ENCODE results near the gene KCTD16.

KCTD16 gene

GRCh38 chr5:144352330-144352729 lies 181.7 kb downstream of the KCTD16 start:
- no peak for DNase-seq

- DNase-seq: no peak
Measured at GRCh38 chr5:144352732-144353317, 182.2 kb downstream of the KCTD16 start.

GRCh38 chr5:144356489-144356888 lies 185.8 kb downstream of the KCTD16 start:
- DNase-seq: no peak

GRCh38 chr5:144361406-144361805 lies 190.7 kb downstream of the KCTD16 start:
- DNase-seq: no peak

GRCh38 chr5:144365885-144366284 lies 195.2 kb downstream of the KCTD16 start:
- DNase-seq: no peak

- DNase-seq: no peak
Measured at GRCh38 chr5:144367991-144368390, 197.3 kb downstream of the KCTD16 start.

- DNase-seq: peak; percentile 46
Measured at GRCh38 chr5:144368556-144368955, 197.9 kb downstream of the KCTD16 start.

GRCh38 chr5:144369006-144369405 lies 198.3 kb downstream of the KCTD16 start:
- peak; percentile 57 for DNase-seq

- DNase-seq: no peak
Measured at GRCh38 chr5:144370273-144370672, 199.6 kb downstream of the KCTD16 start.

GRCh38 chr5:144374637-144375036 lies 204.0 kb downstream of the KCTD16 start:
- DNase-seq: no peak

GRCh38 chr5:144377207-144377606 lies 206.5 kb downstream of the KCTD16 start:
- DNase-seq: no peak

- DNase-seq: peak; percentile 34
Measured at GRCh38 chr5:144378681-144379080, 208.0 kb downstream of the KCTD16 start.

- DNase-seq: no peak
Measured at GRCh38 chr5:144385597-144385996, 214.9 kb downstream of the KCTD16 start.

- no peak for DNase-seq
Measured at GRCh38 chr5:144386315-144386714, 215.6 kb downstream of the KCTD16 start.

- no peak for DNase-seq
Measured at GRCh38 chr5:144390133-144390532, 219.5 kb downstream of the KCTD16 start.

GRCh38 chr5:144391044-144391443 lies 220.4 kb downstream of the KCTD16 start:
- DNase-seq: no peak

- DNase-seq: no peak
Measured at GRCh38 chr5:144393641-144394435, 223.2 kb downstream of the KCTD16 start.

- DNase-seq: no peak
Measured at GRCh38 chr5:144395704-144396103, 225.0 kb downstream of the KCTD16 start.

GRCh38 chr5:144403058-144403457 lies 232.4 kb downstream of the KCTD16 start:
- DNase-seq: no peak

GRCh38 chr5:144403817-144404420 lies 233.2 kb downstream of the KCTD16 start:
- DNase-seq: no peak

GRCh38 chr5:144404672-144405071 lies 234.0 kb downstream of the KCTD16 start:
- no peak for DNase-seq

GRCh38 chr5:144405991-144406390 lies 235.3 kb downstream of the KCTD16 start:
- DNase-seq: no peak

GRCh38 chr5:144406442-144406841 lies 235.8 kb downstream of the KCTD16 start:
- DNase-seq: no peak

All from NCI-H1105 (cell line).